Activated effector memory CD4-positive, alpha-beta T cell treated with anti-CD3 and anti-CD28 coated beads, Interleukin-2, amount 50 U/mL, for 16 hours (primary cell): Measurements from ENCODE around the gene BACH2.
"Not testable (repeated sequence)": the region's sequence is repeated elsewhere in the genome, so short reads cannot be mapped to it uniquely, and the experiment has no call there.

Experiments
- DNase-seq: peaks from one replicate; pipeline ENCODE4 v3.0.0-alpha.2; 2020

Gene BACH2

DNA sequence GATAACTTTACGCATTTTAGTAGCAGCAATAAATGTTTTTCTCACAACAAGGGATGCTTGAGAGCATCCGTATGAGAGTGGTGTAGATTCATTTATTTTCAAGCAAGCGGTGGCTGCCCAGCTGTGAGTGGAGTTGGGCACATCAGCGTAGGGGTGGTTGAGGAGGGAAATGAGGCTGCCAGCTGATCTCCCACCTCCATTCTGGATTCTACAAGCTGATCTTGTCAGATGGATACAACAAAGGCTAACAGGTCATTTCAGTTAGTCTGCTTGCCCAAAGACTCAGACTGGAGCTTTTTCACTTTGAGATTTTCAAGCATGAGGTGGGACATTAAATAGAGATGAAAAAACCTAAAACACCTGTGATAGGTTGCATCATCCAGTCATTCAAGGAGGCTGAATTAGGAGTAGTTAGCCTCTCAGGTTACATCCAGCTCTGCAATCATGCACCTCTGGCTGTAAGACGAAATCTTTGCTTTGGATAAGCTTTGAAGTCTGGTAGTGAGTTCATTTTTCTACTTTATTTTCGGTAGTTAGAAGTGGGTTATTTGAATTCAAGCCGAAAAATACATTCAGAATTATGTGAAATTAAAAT lies 1.9 kb upstream of the BACH2 start:
- DNase-seq, result no peak

DNA sequence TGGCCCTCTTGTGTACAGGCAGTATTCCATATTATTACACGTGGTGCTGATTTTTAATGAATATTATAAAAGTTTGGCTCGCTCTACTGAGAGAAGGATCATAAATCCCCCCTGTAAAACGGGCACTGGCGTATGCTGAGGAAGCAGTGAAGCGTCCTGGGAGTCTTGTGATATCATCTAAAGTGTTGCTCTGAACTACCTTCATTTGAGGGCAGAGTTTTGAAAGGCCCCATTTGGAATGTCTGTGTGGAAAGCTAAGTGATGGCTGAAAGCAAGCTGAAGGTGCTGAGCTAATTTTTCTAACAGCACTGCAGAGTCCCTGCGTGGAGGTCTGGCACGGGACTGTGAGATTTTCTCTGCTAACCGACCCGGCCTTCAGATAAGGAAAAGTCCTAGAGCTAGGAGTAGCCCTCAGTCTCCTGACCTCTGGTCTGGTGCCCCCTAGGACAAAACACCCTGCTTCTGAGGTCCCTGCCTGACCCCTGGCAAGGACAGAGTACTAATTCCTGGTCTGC lies 1.3 kb upstream of the BACH2 start:
- no peak for DNase-seq

DNA sequence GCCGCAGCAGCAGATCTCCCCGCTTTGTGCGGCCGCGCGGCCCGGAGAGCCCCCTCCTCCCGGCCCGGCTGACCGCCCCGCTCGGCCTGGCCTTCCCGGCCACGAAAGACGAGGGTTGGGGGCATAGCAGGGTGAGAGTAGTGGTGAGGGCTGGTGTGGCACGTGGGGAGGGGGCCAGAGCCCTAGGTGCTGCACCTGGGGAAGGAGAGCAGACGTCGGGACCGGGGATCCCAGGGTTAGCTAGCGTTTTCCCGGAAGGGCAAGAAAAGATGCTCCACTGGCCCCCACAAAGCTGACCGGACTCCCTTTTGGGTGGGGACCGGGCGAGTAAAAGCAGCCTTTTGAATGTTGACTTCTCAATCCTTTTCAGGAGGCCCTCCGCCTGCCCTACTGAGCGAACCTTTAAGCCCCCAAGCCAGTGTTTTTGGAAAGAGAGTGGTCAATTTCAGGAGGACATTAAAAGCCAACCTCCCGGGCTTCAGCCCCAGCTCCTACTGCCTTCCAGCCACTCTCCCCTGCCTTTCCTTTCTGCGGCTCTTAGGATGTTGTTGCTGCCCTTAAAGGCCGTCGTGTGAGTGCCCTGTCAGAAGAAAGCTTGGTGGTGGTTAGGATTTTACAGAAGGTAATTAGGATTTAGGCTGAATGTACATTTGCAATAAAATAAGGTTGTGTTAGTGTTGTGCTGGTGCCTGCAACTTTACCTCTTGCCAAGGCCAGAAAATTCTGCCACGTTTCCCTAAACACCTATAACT lies 648 bp upstream of the BACH2 start:
- DNase-seq, result no peak

DNA sequence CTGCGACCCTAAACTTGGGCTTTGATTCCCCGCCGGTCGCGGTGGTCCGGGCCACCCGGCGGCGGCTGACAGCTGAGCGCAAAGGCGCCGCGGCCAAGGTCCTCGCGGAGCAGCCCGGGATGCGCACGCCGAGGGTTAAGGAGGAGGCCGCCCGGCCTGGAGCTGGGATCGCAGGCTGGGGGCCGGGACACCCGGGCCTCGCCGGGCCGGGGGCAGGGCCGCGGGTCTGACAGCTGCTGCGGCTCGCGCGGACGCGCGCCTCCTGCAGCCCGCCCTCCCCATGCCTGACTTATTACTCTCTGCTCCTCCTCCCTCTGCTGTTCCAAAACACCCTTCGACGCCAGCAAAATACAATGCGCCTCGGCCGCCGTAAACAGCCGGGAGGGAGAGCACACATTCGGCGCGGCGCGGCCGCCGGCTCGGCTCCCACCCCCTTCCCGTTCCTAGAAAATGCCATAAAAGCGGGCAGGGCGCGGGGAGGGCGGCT lies 746 bp downstream of the BACH2 start:
- DNase-seq, result peak; percentile 87

DNA sequence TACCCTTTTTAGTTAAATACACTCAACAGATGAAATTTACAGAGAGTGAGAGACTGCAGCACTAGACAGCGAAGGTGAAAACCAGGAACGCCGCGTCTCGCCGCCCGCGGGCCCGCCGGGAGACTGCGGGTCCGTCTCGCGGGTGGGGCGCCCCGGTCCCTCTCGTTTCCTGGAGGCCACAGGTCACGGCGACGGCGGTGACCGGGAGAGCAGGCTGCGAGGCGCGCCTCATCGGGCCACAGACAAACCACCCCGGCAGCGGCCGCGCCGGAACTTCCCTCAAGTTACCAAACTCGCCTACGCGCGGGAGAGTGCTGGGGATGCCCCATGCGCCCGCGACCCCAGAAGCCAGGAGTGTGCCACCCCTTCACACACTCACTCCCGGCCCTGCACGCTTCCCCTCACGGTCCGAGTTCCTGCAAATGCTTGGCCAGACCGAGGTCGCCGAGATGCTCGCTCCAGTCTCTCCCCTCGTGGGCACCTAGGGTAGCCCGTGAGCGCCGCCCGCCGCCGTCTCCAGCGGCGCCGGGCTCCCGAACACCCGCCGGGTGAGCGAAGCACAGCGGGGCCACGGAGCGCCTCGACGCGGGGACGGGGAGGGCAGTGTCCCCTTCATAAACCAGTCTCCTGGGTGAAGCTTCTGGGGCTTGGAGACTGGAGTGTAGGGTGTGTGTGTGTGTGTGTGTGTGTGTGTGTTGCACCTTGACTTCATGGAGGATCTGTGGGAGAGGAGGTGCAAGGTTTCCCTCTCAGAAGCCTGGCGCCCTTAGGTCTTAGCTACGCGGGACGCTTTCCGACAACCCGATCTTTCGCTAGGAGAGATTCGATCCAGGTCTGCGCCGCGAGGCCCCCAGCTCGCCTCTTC lies 1.4 kb downstream of the BACH2 start:
- peak; percentile 89 for DNase-seq

DNA sequence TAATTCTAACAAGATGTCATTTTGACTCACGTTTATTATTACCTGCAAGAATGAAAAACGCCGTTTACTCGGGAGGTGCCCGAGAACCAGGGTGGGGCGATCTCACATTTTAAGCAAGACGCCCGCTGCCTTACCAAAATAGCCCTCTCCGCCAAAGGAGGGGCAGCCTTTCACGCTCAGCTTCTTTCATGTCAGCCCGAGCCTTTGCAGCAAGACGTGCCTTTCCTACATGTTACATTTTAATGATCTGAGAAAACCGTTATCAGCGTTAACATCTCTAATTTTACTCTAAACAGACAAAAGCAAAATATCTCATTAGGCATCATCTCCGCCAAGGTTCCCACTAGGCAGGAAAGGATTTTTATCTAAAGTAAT lies 2.0 kb downstream of the BACH2 start:
- DNase-seq, result peak; percentile 75

DNA sequence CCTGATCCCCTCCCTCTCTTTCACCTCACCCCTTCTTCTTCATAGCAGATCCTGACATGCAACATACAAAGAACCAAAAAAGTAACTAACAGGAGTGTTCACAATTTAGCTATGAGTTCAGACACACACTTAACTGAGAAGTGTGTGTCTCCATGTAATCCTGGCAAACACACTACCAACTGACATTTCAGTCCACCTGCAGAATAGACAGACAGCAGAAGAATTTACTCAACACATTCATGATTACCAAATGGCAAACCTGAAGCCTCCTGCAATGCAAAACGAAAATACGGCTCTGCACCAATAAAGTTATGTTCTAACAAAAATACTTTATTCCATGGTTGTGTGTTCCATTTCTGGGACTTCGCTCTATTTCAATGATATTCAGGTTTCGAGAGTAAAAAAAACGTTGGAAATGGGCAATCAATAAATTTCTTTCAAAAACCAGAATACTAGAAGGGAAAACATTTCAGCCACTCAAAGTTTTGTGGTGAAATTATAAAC lies 2.6 kb downstream of the BACH2 start:
- no peak for DNase-seq

DNA sequence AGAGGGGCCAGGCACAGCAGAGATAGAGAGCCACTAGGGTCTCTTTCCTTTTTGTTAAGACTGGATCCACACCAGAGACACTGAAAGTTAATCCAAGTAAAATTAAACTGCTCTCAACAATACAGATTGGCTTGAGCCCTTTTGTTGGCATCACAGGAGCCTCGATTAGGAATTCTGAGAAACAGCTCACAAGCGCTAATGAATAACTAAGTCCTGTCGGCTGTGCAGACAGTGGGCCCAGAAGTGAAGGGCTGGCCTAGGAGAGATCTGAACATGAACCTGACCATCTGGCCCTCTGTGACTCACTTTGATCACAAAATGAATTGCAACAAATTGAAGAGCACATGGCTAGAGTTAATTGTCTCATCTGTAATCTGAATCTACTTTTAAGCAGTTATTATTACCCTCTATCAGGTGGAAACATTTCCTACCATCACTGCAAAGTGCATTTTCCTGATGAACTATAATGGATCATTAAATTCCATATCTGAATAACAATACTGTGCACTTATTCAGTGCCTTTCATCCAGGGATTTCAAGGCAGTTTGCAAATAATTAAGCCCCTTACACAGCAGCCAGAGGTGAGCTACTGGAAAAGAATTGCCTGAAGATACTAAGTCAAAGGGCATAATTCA lies 3.2 kb downstream of the BACH2 start:
- no peak for DNase-seq

DNA sequence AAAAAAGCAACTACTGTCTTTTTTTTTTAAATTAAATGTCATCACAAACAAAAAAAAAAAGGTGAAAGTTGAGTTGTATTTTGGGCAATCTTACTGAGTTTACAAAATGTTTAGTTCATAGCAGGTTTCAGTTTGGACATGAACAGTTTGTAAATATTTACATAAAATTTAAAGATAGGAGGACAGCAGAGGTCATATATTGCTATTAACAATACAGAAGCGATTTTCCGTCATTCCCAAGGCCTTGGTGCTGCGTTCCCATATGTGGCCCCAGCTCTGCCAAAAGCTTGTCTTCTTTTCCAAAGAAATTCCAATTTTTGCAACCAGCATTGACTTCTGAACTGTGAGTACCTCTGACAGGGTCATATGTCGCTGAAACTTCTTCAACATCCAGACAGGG lies 5.1 kb downstream of the BACH2 start:
- no peak for DNase-seq

DNA sequence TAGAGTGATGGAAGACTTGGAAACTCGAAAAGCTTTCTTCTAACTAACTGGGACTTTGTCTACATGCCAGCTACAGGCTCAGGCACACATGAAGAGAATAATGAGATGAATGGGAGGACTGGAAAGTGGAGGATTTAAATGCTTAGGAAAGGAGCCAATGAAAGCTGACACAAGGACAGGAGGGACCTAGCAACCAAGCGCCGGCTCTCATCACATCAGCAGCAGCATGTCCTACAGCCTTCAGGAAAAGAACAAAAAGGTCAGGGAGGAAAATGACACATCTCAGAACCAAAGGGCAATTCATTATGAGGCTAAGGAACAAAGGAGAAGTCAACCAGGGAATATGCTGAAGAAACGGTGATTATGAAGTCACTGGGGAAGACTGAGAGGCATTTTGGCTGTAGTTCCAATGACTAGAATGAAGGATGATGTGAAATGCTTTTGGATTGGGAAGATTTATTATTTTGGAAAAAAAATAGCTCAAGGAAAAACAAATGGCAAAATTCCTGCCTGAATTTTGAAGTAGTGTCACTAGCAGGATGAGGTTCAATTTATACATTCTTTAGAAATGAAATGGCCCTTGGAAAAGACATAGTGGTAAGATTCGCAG lies 5.7 kb downstream of the BACH2 start:
- DNase-seq, result no peak

DNA sequence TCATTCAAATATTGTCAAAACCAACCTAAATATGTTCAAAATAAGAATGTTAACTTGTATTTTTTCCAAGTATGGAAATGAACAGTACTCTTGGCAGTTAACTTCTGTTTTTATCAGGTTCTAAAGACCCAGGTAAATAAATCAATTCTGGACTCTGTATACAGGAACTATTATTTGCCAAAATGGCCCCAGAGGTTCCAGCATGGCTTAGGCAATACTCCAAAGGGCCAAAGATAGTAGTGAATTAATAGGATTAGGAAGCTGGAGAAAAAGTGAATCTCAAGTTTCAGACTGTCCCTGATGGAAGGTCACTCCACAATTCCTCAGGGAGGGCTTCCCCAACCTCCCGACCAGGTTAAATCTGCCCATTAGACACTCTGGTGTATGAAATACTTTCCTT lies 6.7 kb downstream of the BACH2 start:
- no peak for DNase-seq

DNA sequence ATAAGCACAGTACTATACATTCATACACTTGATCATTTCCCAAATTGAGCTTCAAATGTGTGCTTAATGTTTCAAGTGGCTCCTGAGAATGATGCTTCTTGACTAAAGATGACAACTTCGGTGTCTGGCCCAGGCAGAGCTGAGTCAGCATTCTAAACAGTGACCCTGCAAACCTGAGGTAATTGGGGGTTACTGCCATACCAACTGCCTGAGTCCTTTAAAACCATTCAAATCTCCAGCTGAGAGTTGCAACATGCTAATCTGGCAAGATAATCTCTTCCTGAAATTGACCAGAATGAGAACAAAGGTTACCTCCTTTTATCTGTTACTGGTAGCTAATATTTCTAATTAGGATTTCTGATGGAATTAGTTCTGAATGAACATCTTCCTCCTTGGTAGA lies 8.2 kb downstream of the BACH2 start:
- DNase-seq, result no peak

DNA sequence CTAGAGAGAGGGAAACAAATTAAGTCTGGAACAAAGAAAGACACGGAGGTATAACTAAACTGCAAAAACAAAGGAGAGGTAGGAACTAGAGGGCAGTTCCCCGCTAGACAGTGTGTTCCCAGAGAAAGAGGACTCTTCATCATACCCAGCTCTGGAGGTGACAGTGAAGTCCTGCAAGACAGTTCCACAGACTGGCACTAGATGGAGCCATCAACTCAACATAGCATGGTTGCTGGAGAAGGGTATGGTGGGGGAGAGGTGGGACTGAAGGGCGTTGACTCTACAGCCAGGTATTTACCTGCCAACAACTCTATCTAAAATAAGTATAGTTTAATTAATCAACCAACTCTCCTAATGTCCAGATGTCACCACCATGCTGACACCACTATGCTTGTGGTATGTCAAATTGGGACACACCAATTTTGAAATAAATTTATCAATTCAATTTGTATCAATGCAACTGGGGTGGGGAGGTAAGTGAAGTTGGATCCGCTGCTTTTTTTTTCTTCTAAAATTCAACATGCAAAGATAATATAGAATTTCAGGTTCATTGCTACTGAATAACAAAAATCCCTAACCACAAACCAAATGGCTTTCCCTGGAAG lies 9.7 kb downstream of the BACH2 start:
- peak; percentile 79 for DNase-seq

DNA sequence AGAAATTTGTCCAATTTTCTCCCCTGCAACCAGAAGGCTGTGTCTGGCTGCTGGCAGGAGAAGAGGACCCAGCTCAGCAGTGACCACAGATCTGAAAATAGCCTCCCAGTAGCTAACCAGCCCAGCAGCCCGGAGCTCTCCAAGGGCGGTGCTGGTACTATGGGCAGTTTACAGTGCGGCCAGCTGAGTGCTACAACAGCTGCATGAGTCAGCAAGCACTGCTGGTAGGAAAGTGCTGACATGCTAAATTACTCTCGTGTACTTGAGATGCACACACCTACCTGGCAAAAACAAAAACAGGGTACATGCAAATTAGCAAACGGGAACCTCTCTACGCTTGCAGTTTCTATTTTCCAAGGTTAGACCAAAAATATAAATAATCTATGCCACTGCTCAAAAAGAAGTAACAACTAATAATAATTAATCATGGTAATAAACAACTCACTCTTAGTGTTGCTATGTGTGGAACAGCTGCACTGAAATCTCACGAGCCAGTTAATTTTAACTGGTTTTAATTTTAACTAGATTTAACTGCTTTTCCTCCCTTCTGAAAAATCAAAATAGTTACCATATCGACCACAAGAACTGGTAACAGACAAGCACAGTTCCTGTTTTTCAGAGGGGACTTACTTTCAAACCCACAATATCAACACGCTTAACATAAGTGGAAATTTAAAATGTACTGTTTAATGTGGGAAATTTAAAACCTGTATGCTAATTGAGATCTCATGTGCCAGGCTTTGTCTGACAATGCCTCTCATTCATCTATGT lies 10.8 kb downstream of the BACH2 start:
- peak; percentile 82 for DNase-seq

DNA sequence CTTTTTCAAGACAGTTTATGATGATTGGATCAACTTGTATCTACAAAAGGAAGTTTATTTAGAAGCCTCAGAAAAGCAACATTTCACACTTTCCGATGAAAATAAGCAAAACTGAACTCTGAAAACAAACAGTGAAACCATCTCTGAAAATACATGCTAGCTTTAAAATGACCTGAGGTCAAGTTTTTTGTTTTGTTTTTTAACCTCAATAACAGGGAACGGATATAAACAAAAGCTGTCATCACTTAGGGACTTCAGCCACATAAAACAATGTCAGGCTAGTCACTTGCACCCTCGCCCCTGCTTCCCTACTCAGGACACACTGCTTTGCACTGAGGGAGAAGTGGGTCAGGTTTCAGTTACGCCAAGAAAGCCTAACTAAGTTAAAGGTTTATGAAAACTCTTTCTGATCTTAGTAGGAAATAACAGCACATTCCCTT lies 11.6 kb downstream of the BACH2 start:
- DNase-seq, result no peak

DNA sequence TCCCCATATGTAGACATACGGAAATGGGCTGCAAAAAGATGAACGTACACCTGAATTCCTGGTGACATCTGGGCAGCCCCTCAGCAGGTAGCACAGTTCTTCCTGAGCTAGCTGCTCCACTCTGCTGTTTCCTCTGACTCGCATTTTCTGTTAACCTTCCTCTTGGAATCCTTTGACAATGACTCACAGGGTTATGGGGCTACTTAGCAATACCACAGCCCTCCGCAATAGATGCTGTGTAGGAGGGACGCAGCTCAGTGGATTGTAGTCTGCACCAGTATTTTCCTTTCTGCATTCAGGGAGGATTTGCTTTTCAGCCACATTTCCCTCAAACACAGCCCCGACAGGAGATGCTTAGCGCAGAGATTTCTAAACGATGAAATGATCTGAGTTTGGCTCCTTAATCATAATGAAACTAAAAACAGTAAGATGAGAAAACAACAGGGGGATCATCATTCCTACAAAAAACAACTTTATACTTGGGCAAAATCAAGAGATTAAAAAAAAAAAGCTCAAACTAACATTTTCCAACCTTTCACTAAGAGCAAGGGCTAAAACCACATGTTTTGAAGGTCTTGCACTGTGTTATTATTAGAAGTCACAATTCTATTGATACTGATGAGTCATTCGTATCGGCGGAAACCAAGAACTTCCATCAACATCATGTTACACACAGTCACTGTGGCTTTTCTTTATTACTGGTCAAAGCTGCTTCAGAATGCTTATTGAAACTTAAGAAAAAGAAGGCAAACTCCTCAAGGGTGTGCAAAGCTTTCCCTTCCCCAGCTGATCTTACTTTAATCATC lies 12.2 kb downstream of the BACH2 start:
- DNase-seq, result peak; percentile 80

DNA sequence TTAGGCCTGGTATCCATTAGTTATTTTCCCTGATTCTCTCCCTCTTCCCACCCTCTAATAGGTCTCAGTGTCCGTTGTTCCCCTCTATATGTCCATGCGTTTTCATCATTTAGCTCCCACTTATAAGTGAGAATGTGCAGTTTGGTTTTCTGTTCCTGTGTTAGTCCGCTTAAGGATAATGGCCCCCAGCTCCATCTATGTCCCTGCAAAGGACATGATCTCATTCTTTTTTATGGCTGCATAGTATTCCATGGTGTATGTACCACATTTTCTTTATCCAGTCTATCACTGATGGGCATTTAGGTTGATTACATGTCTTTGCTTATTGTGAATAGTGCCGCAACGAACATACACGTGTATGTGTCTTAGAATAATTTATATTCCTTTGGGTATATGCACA lies 14.4 kb downstream of the BACH2 start:
- DNase-seq, result not testable (repeated sequence)

DNA sequence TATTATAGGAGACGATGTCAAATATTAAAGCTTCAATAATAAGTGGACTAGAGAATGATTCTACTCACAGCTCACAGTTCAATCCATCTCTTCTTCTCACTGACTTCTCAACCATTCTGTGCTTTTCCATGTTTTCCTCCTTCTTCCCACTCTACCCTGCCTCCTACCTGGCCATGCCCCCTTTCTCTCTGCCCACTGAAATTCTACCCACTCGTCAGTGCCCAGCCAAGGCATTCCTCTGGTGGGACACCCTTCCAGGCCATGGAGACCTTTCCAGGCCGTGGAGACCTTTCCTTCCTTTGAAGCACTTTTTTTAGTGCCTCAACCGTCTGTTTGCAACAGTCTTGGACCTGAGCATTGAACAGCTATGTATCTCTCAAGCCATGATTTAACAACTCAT lies 18.5 kb downstream of the BACH2 start:
- DNase-seq, result no peak

DNA sequence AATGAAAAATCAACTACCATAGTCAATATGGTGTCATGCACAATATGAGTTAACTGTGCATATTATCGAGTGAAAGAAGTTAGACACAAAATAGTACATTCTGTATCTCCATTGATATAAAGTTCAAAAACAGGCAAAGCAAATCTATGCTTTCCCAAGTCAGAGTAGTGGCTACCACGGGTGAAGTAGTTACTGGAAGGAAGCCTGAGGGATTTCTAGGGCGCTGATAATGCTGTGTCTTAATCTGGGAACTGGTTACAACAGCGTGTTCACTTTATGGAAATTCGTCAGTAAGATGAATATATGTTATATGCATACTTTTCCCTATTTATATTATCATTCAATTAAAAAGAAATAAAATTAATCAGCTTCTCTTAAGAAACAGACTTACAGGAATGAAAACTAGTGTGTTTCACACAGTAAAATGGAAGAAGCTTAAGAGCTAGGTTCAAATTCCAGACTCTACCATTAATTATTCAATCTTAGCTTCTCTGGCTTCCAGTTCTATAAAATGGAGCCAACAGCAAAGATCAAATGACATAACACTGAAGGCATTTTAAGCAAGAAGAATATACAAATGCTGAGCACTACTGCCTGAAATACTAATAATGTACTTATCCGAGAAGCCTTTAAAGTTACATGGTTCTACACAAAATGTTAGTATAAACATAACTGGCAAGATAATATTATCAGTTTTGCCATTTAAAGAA lies 19.2 kb downstream of the BACH2 start:
- no peak for DNase-seq
